ENCODE measurements around the gene MTFR2. TPM values are rescaled to one million over a fixed set of nuclear protein-coding genes. Genes with fewer than 3 reads are reported as not detected.
A peak's percentile ranks its signal among the peaks of the same experiment; 100 is the strongest.

MTFR2 gene
- total RNA-seq, 6 donors from 2014 or later: 1.0 to 9.4 (median 1.3) TPM; not detected in 1

DNA sequence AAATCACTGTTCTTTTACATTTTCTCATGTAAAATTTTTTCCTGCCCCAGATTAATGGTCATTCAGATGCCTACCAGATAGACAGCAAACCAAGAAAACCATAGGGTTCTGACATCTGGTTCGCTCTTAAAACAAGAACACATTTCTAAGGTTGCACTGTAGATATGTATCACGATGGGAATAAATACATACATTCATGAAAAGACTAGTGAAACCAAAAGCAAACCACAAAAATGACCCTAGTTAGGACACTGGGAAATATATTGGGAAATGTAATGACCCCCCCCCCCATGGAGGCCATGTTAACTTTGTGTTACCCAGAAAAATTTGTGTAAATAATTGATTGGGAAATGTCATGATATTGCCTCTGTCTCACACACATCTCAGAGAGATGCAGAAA is 37.5 kb downstream of the MTFR2 start:
- H3K27ac ChIP-seq: no peak overlapping the region
- no peaks in the 10 kb centered on the region for H3K9me3 ChIP-seq
- DNase-seq: no peak

DNA sequence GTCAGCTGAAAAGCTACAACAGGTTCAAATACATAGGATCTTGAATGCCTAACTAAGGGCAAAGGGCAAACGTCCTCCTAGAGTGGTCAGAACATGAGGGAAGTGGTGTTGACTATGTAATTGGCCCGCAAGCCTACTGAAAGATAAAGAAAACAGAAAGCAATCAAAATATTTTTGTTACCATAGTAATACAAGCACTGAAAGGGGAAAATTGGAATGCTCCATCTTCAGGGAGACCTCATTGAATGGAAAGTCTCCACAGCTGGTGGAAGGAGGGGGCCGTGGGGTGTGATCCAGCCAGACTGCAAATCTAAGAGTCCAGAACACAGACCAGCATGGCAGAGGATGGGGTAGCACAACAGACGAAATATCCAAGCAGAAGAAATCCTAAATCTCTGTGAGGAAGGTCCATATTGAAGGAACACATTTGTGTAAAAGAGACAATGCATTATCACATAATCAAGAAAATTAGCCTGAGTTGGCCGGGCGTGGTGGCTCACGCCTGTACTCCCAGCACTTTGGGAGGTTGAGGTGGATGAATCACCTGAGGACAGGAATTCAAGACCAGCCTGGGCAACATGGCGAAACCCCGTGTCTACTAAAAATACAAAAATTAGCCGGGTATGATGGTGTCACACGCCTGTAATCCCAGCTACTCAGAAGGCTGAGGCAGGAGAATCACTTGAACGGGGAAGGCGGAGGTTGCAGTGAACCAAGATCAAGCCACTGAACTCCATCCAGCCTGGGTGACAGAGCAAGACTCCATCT is 39.5 kb downstream of the MTFR2 start:
- DNase-seq (no peak), ATAC-seq (ENCODE audit: low FRiP score in 2 of 2) (peak in 1 of 2 donors; percentile 29)
- no peak overlapping the region for H3K27ac ChIP-seq

More for the DNA sequence above, 37.5 kb downstream of the MTFR2 start:
- no peak for ATAC-seq (ENCODE audit: low FRiP score in 2 of 2)
- TF ChIP-seq POLR2AphosphoS5 (IDR thresholded peaks at IDR 0.05) (no peak), EP300 (IDR thresholded peaks at IDR 0.05) (no peak), POLR2A (IDR thresholded peaks at IDR 0.05) (no peak)
- TF ChIP-seq, protein P1, sequence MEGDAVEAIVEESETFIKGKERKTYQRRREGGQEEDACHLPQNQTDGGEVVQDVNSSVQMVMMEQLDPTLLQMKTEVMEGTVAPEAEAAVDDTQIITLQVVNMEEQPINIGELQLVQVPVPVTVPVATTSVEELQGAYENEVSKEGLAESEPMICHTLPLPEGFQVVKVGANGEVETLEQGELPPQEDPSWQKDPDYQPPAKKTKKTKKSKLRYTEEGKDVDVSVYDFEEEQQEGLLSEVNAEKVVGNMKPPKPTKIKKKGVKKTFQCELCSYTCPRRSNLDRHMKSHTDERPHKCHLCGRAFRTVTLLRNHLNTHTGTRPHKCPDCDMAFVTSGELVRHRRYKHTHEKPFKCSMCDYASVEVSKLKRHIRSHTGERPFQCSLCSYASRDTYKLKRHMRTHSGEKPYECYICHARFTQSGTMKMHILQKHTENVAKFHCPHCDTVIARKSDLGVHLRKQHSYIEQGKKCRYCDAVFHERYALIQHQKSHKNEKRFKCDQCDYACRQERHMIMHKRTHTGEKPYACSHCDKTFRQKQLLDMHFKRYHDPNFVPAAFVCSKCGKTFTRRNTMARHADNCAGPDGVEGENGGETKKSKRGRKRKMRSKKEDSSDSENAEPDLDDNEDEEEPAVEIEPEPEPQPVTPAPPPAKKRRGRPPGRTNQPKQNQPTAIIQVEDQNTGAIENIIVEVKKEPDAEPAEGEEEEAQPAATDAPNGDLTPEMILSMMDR (IDR thresholded peaks at IDR 0.05): no peak
- H3K4me1 ChIP-seq: no peaks in the 10 kb centered on the region
- no peak overlapping the region for H3K4me3 ChIP-seq
- H3K27me3 ChIP-seq: no peaks in the 10 kb centered on the region
- no peaks in the 10 kb centered on the region for H3K36me3 ChIP-seq
- WGBS, 2 donors: 89 to 93% methylated on average over 2 of the region's 2 CpGs

DNA sequence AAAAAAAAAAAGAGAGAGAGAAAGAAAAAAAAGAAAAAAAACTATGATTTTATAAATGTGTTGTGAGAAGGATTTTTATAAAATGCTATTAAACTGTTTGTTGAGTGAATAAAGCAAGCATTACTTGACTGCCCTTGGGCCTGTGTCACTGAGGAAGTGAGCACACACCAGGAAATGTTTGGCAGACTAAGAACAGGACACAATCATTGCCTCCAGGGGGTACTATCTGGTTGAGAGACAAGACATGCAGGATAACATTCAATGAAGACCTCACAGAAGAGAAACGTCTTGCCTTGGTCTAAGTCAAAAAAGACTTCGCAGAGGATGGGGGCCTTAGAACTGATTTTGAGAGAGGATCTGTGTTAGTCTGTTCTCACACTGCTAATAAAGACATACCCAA is 40.6 kb downstream of the MTFR2 start:
- TF ChIP-seq POLR2AphosphoS5 (IDR thresholded peaks at IDR 0.05): no peak

More for the DNA sequence above, 39.5 kb downstream of the MTFR2 start:
- Histone ChIP-seq H3K4me3 (no peak overlapping the region), H3K27me3 (no peaks in the 10 kb centered on the region), H3K9me3 (no peaks in the 10 kb centered on the region), H3K4me1 (no peaks in the 10 kb centered on the region), H3K36me3 (no peaks in the 10 kb centered on the region)
- TF ChIP-seq, protein P1 (IDR thresholded peaks at IDR 0.05): no peak
- TF ChIP-seq EP300 (IDR thresholded peaks at IDR 0.05) (no peak), POLR2A (IDR thresholded peaks at IDR 0.05) (no peak), POLR2AphosphoS5 (IDR thresholded peaks at IDR 0.05) (no peak)
- 83 to 87% methylated on average over 13 of the region's 13 CpGs for WGBS, 2 donors

DNA sequence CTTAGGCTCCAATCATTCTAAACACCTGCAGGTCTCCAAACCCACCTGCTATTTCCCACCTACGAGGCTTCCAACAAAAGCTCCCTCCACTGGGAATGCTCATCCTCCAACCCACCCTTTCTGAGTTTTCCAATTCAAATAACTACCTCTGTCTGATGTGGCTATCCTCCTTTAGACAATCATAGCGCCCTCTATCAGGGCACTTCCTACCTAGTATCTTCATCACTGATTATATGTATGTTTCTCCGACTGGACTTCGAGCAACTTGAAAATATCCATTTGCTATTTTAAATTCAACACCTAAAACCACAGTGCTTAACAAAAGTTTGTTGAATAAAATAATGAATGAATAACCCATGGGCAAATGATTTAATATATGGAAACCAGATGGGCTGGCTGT is 41.3 kb downstream of the MTFR2 start:
- DNase-seq (no peak), ATAC-seq (ENCODE audit: low FRiP score in 2 of 2) (no peak)
- H3K9me3 ChIP-seq: no peaks in the 10 kb centered on the region
- H3K4me3 ChIP-seq: no peak overlapping the region
- H3K4me1 ChIP-seq: no peaks in the 10 kb centered on the region
- H3K36me3 ChIP-seq: no peaks in the 10 kb centered on the region
- TF ChIP-seq POLR2A (IDR thresholded peaks at IDR 0.05): no peak
- no peak for TF ChIP-seq EP300 (IDR thresholded peaks at IDR 0.05)
- TF ChIP-seq POLR2AphosphoS5 (IDR thresholded peaks at IDR 0.05): no peak
- TF ChIP-seq, protein P1 (IDR thresholded peaks at IDR 0.05): no peak
- WGBS, 2 donors: 90 to 96% methylated on average over 4 of the region's 4 CpGs
- H3K27ac ChIP-seq: no peak overlapping the region
- H3K27me3 ChIP-seq: no peaks in the 10 kb centered on the region

More for the DNA sequence above, 40.6 kb downstream of the MTFR2 start:
- no peak for DNase-seq
- H3K4me1 ChIP-seq: no peaks in the 10 kb centered on the region
- H3K27me3 ChIP-seq: no peaks in the 10 kb centered on the region
- no peak overlapping the region for H3K27ac ChIP-seq
- H3K4me3 ChIP-seq: no peak overlapping the region
- H3K36me3 ChIP-seq: no peaks in the 10 kb centered on the region
- H3K9me3 ChIP-seq: no peaks in the 10 kb centered on the region
- WGBS, 2 donors: 81 to 92% methylated on average over 2 of the region's 2 CpGs
- ATAC-seq (ENCODE audit: low FRiP score in 2 of 2): no peak

DNA sequence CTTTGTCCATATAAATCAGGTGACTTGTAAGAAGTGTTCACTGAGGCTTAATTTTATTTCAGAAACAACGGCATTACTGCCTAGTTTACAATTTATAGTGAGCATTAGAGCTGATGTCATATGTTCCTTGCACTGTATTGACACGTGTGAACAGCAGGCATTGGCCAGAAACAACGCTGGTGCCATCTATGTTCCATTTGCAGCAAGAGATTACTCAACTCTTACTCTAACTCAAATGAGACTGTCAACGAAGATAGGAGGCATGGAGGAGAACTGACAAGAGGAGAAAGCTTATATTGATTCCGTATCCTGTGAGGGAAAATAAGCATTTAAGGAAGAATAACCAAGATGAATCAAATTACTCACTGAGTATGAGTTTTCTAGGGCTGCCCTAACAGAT is 48.4 kb downstream of the MTFR2 start:
- no peaks in the 10 kb centered on the region for H3K9me3 ChIP-seq
- ATAC-seq (ENCODE audit: low FRiP score in 2 of 2) (no peak), DNase-seq (no peak)
- H3K4me3 ChIP-seq: no peak overlapping the region
- TF ChIP-seq, protein P1 (IDR thresholded peaks at IDR 0.05): no peak
- TF ChIP-seq POLR2A (IDR thresholded peaks at IDR 0.05) (no peak), EP300 (IDR thresholded peaks at IDR 0.05) (no peak)
- 70 to 71% methylated on average over 5 of the region's 5 CpGs for WGBS, 2 donors
- no peak overlapping the region for H3K27ac ChIP-seq
- H3K36me3 ChIP-seq: no peaks in the 10 kb centered on the region
- H3K4me1 ChIP-seq: no peaks in the 10 kb centered on the region
- H3K27me3 ChIP-seq: no peaks in the 10 kb centered on the region
